Brain microvascular endothelial cell (primary cell): Measurements from ENCODE around the gene TMEM143.

Source experiments
- DNase-seq: peaks from one replicate; pipeline ENCODE4 v3.0.0-alpha.2; 2020
- H3K27ac ChIP-seq: fragments of 250-450 bp; sonication (Bioruptor Pico); 2 replicates; pipeline ENCODE4 v1.5.1; 2020; ENCODE audit warnings: mild to moderate bottlenecking, moderate library complexity
- H3K27me3 ChIP-seq: fragments of 250-450 bp; sonication (Bioruptor Pico); replicated peaks from 2 replicates; pipeline ENCODE4 v1.5.1; 2020; ENCODE audit warnings: mild to moderate bottlenecking
- H3K36me3 ChIP-seq: fragments of 250-450 bp; sonication (Bioruptor Pico); replicated peaks from 2 replicates; pipeline ENCODE4 v1.5.1; 2020; ENCODE audit warnings: mild to moderate bottlenecking
- H3K4me3 ChIP-seq: 2 replicates; pipeline ENCODE4 v1.5.1; 2011; ENCODE audit warnings: low read depth, mild to moderate bottlenecking, control low read depth, low read length, moderate library complexity
- CTCF ChIP-seq: IDR thresholded peaks from 2 replicates; pipeline ENCODE4 v1.5.1; 2011; ENCODE audit warnings: low read depth, mild to moderate bottlenecking, moderate library complexity, low read length, control low read depth, inconsistent platforms; ENCODE audit errors: missing control alignments
- in situ Hi-C: cut with HindIII; loops from 2 replicates; pipeline ENCODE4 v1.10.0; 2017; ENCODE audit warnings: low sequenced_read_pairs, low pct_ligation_motif_present

The TMEM143 gene

GRCh38 chr19:48363810-48364597 lies at the start of gene TMEM143, which contains the start of gene SYNGR4:
TSS of gene TMEM143 (minus strand) at chr19:48363940. CDS start at chr19:48363920, 20 bp downstream.
TSS of gene SYNGR4 (plus strand) at chr19:48364367. CDS start at chr19:48365843, 1,476 bp downstream.
- DNase-seq, result peak; percentile 99

GRCh38 chr19:48405850-48406249 lies 42.1 kb upstream of the TMEM143 start:
- Histone ChIP-seq H3K36me3 (no peaks in the 10 kb centered on the region), H3K27me3 (no peaks in the 10 kb centered on the region), H3K27ac (no peak overlapping the region), H3K4me3 (no peak overlapping the region)
- in situ Hi-C loops, result no loop called here
- no peak for TF ChIP-seq CTCF
- DNase-seq, result no peak

More at GRCh38 chr19:48363810-48364597, at the start of gene TMEM143, which contains the start of gene SYNGR4:
- in situ Hi-C loops, result no loop called here
- no peak for TF ChIP-seq CTCF
- peak within 1 kb of the TSS; percentile 44 for H3K27ac ChIP-seq
- no peaks in the 10 kb centered on the region for H3K36me3 ChIP-seq
- H3K27me3 ChIP-seq, result no peaks in the 10 kb centered on the region
- H3K4me3 ChIP-seq, result peak within 1 kb of the TSS; percentile 70

DNA sequence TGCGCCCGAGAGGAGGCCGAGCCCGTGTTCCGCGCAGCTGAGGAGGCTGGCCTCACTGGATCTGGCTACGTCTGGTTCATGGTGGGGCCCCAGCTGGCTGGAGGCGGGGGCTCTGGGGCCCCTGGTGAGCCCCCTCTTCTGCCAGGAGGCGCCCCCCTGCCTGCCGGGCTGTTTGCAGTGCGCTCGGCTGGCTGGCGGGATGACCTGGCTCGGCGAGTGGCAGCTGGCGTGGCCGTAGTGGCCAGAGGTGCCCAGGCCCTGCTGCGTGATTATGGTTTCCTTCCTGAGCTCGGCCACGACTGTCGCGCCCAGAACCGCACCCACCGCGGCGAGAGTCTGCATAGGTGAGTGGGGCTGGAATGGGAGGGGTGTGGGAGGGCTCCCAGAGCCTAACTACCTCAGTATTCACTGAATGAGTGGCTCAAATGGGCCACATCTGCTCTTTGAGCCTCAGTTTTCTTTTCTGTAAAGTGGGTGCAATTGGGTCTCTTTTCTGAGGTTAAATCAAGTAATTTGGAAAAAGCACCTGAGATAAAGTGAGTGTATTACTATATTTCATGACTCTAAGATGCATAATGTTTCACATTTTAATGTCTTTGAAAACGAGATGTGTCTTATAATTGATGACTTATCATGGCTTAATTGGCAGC lies 41.4 kb upstream of the TMEM143 start:
- in situ Hi-C loops, result no loop called here
- Histone ChIP-seq H3K27ac (no peak overlapping the region), H3K36me3 (no peaks in the 10 kb centered on the region), H3K4me3 (no peak overlapping the region), H3K27me3 (no peaks in the 10 kb centered on the region)
- no peak for TF ChIP-seq CTCF
- no peak for DNase-seq

DNA sequence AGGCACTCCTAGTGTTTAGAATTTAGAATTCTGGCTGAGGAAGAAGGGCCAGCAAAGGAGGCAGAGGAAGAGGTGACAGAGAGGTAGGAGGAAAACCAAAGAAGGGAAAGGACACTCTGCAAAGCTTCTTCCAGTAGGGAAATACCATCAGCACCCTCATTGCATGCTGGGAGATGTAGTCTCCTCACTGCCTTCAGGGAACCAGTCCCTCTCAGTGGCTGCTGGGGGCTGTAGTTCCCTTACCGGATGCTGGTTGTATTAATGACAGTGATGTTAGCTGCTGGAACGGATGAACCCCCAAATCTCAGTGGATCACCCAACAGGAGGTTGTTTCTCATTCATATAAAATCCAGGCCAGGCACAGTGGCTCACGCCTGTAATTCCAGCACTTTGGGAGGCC lies 39.9 kb upstream of the TMEM143 start:
- no peak overlapping the region for H3K4me3 ChIP-seq
- no peaks in the 10 kb centered on the region for H3K27me3 ChIP-seq
- no peak for TF ChIP-seq CTCF
- in situ Hi-C loops, result no loop called here
- H3K36me3 ChIP-seq, result no peaks in the 10 kb centered on the region
- no peak overlapping the region for H3K27ac ChIP-seq
- DNase-seq, result peak; percentile 75

- no peak for TF ChIP-seq CTCF
- Histone ChIP-seq H3K36me3 (no peaks in the 10 kb centered on the region), H3K4me3 (no peak overlapping the region), H3K27ac (no peak overlapping the region), H3K27me3 (no peaks in the 10 kb centered on the region)
- in situ Hi-C loops, result no loop called here
- DNase-seq, result no peak
Observed at GRCh38 chr19:48401287-48401686, 37.5 kb upstream of the TMEM143 start.
